MM.1S (cell line): Measurements from ENCODE around the gene CREB1.

ENCODE experiments used
- DNase-seq: peaks from one replicate; pipeline ENCODE4 v3.0.0-alpha.2; 2015
- H2AFZ ChIP-seq: fragments of 300-600 bp; sonication (generic); 2 replicates; pipeline ENCODE4 v1.6.0; 2016; ENCODE audit warnings: antibody characterized with exemption, low read length
- H3F3A ChIP-seq: fragments of 300-600 bp; sonication (generic); 2 replicates; pipeline ENCODE4 v1.6.1; 2016; ENCODE audit warnings: mild to moderate bottlenecking, antibody characterized with exemption, low read length, moderate library complexity, mixed read lengths; ENCODE audit not compliant: insufficient read depth
- H3K27ac ChIP-seq: fragments of 300-600 bp; sonication (generic); 2 replicates; pipeline ENCODE4 v1.5.1; 2016; ENCODE audit warnings: mild to moderate bottlenecking, low read length
- H3K27me3 ChIP-seq: fragments of 300-600 bp; sonication (generic); replicated peaks from 2 replicates; pipeline ENCODE4 v1.6.0; 2016; ENCODE audit warnings: low read length; ENCODE audit not compliant: insufficient read depth
- H3K36me3 ChIP-seq: fragments of 300-600 bp; sonication (generic); replicated peaks from 2 replicates; pipeline ENCODE4 v1.6.1; 2016; ENCODE audit warnings: mild to moderate bottlenecking, low read length, mixed read lengths; ENCODE audit not compliant: insufficient read depth
- H3K4me1 ChIP-seq: fragments of 300-600 bp; sonication (generic); 2 replicates; pipeline ENCODE4 v1.6.1; 2016; ENCODE audit warnings: low read length, mixed read lengths
- H3K4me2 ChIP-seq: fragments of 300-600 bp; sonication (generic); 2 replicates; pipeline ENCODE4 v1.6.0; 2016; ENCODE audit warnings: low read depth, low read length
- H3K4me3 ChIP-seq: fragments of 300-600 bp; sonication (generic); 2 replicates; pipeline ENCODE4 v1.5.1; 2016; ENCODE audit warnings: low read length, mixed read lengths
- H3K79me2 ChIP-seq: fragments of 300-600 bp; sonication (generic); 2 replicates; pipeline ENCODE4 v1.6.1; 2016; ENCODE audit warnings: mixed run types, low read length, mixed read lengths
- H3K9ac ChIP-seq: fragments of 300-600 bp; sonication (generic); 2 replicates; pipeline ENCODE4 v1.6.1; 2016; ENCODE audit warnings: low read length, mixed read lengths
- H3K9me2 ChIP-seq: fragments of 300-600 bp; sonication (generic); replicated peaks from 2 replicates; pipeline ENCODE4 v1.6.1; 2016; ENCODE audit warnings: mild to moderate bottlenecking, low read length, mixed read lengths; ENCODE audit not compliant: insufficient read depth
- H3K9me3 ChIP-seq: fragments of 300-600 bp; sonication (generic); replicated peaks from 2 replicates; pipeline ENCODE4 v1.6.1; 2016; ENCODE audit warnings: mild to moderate bottlenecking, low read length, mixed read lengths; ENCODE audit not compliant: insufficient read depth
- H4K20me1 ChIP-seq: fragments of 300-600 bp; sonication (generic); 2 replicates; pipeline ENCODE4 v1.6.1; 2016; ENCODE audit warnings: mild to moderate bottlenecking, low read length, moderate library complexity, mixed read lengths; ENCODE audit not compliant: insufficient read depth
- EZH2 ChIP-seq: fragments of 300-600 bp; sonication (generic); optimal IDR thresholded peaks from 2 replicates; pipeline ENCODE3; 2017; ENCODE audit warnings: low read depth, mild to moderate bottlenecking, antibody characterized with exemption, low read length, mixed read lengths
- EZH2phosphoT487 ChIP-seq: fragments of 300-600 bp; sonication (generic); IDR thresholded peaks from 2 replicates; pipeline ENCODE4 v1.6.1; 2018; ENCODE audit warnings: antibody characterized with exemption, low read length
- TF ChIP-seq, protein P1 (sequence below): fragments of 300-600 bp; sonication (generic); IDR thresholded peaks from 2 replicates; pipeline ENCODE4 v1.5.1; 2016; ENCODE audit warnings: antibody characterized with exemption, low read length, mixed read lengths

Gene CREB1

DNA sequence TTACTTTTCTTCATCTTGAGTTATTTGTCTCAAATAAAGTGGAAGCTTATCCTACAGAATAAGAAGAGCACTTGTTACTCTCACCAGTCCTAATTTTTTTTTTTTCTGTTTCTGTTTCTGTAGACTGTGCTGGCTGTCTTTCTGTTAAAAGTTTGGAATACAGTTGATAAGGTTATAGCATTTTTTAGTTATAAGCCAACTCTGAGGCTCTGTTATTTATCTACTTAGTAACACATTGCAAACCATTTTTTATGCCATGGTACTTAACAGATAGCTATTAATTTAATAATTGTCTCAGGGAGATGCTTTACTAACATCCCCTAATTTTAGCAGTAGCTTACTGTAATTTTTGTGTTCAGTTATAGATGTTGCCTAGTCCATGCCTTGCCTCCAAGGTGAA is 37.9 kb downstream of the CREB1 start:
- Histone ChIP-seq H3K9me3 (no peaks in the 10 kb centered on the region), H3K9ac (no peak overlapping the region), H3K79me2 (no peaks in the 10 kb centered on the region), H3F3A (no peaks in the 10 kb centered on the region), H3K4me2 (no peak overlapping the region), H3K4me3 (no peak overlapping the region), H3K36me3 (peaks cover 9% of the 10 kb centered on the region; the same call in 1 of the 2 replicates), H3K27ac (no peak overlapping the region), H3K4me1 (no peaks in the 10 kb centered on the region), H3K9me2 (no peaks in the 10 kb centered on the region), H4K20me1 (no peaks in the 10 kb centered on the region), H3K27me3 (no peaks in the 10 kb centered on the region), H2AFZ (no peak overlapping the region)
- no peak for DNase-seq
- TF ChIP-seq EZH2phosphoT487 (no peak), EZH2 (no peak)
- TF ChIP-seq, protein P1, sequence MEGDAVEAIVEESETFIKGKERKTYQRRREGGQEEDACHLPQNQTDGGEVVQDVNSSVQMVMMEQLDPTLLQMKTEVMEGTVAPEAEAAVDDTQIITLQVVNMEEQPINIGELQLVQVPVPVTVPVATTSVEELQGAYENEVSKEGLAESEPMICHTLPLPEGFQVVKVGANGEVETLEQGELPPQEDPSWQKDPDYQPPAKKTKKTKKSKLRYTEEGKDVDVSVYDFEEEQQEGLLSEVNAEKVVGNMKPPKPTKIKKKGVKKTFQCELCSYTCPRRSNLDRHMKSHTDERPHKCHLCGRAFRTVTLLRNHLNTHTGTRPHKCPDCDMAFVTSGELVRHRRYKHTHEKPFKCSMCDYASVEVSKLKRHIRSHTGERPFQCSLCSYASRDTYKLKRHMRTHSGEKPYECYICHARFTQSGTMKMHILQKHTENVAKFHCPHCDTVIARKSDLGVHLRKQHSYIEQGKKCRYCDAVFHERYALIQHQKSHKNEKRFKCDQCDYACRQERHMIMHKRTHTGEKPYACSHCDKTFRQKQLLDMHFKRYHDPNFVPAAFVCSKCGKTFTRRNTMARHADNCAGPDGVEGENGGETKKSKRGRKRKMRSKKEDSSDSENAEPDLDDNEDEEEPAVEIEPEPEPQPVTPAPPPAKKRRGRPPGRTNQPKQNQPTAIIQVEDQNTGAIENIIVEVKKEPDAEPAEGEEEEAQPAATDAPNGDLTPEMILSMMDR: no peak

DNA sequence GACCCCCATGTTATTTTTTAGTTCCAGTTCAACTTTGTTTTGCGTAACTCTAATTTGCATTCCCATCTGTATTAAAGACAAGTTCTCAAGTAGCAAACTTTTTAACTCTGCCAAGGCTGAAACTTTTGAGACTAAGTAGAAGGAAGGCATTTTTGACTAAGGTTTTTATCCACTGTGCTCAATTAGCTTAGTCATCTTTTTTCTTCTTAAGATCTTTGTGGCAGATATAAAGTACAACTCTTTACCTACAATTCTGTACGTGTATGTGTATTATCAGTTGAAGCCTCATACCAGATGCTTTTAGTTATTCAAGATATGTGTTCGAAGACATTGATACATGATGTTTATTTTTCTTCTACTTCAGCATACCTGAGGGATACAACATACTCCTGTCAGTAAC is 41.6 kb downstream of the CREB1 start:
- Histone ChIP-seq H3K4me3 (no peak overlapping the region), H3K27ac (no peak overlapping the region), H3K27me3 (no peaks in the 10 kb centered on the region), H2AFZ (no peak overlapping the region), H3K9ac (no peak overlapping the region), H4K20me1 (no peaks in the 10 kb centered on the region), H3K4me2 (no peak overlapping the region), H3K9me3 (no peaks in the 10 kb centered on the region), H3F3A (no peaks in the 10 kb centered on the region), H3K4me1 (no peaks in the 10 kb centered on the region), H3K36me3 (peaks cover 9% of the 10 kb centered on the region; the same call in 1 of the 2 replicates), H3K79me2 (no peaks in the 10 kb centered on the region), H3K9me2 (no peaks in the 10 kb centered on the region)
- no peak for DNase-seq
- no peak for TF ChIP-seq EZH2phosphoT487
- TF ChIP-seq, protein P1: no peak
- TF ChIP-seq EZH2: no peak

DNA sequence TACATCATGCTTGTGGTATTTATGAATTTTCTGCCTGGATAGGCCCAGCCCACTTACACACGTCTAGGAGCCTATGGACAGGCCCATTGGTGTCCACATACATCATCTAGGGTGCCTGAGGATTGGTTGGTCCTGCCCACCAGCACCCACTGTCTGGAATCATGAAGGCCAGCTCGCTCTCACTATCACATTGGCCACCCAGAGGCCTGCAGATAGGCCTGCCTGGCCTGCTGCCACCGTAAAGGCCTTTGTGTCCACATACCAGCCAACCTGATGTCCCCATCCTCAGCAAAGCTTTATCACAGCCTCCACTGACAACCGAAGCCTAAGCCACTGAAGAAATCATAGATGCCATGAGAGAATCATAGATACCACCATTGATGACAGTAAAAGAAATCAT is 55.2 kb downstream of the CREB1 start:
- Histone ChIP-seq H3F3A (no peaks in the 10 kb centered on the region), H2AFZ (no peak overlapping the region), H4K20me1 (no peaks in the 10 kb centered on the region), H3K79me2 (no peaks in the 10 kb centered on the region), H3K4me1 (peaks cover 4% of the 10 kb centered on the region; the same call in 1 of the 2 replicates), H3K36me3 (peaks cover 5% of the 10 kb centered on the region), H3K27ac (no peak overlapping the region), H3K9ac (no peak overlapping the region), H3K4me2 (no peak overlapping the region), H3K27me3 (no peaks in the 10 kb centered on the region), H3K9me2 (no peaks in the 10 kb centered on the region), H3K4me3 (no peak overlapping the region), H3K9me3 (no peaks in the 10 kb centered on the region)
- TF ChIP-seq EZH2phosphoT487 (no peak), EZH2 (no peak)
- TF ChIP-seq, protein P1: no peak
- DNase-seq: no peak
